ENCODE measurements around the gene CAMP.
A peak's percentile ranks its signal among the peaks of the same experiment; 100 is the strongest.

CAMP gene

DNA sequence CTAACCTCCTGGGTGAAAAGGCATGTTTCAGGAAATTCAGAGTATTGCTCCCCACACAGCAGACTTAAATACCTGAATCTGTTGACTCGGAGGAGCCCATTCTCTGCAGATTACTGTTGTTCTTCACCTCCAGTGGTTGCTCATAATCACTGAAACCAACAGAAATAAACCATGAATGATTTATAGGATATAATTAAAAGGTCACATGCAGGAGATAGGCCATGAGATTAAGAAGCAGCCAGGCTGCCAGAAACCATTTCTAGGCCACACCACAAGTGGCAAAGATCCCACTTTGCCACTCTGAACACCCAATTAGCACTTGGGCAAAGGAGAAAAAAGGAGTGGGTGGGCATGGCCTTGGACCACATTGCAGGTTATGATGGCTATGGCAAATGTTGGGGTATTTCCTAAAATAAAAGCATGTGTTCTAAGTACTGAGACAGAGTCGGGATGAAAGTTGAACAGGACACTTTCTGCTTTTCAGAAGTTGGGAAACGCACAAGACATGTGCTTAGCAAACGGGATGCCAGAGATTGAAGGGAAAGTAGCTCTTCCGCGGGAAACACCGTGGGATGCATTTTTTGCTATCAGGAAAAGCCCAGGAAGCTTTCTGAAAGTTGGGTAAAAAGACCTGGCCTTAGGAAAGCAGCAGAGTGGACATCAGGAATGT lies 36.5 kb upstream of the CAMP start:
- Histone ChIP-seq H3K9ac (ENCODE audit: insufficient read length, low read depth) (peak overlapping the region; percentile 95), H3K4me1 (ENCODE audit: insufficient read depth, insufficient read length) (peaks cover 11% of the 10 kb centered on the region)
- no peak for TF ChIP-seq YY1 (IDR thresholded peaks at IDR 0.05; ENCODE audit: insufficient read depth, insufficient read length)
- no peak for TF ChIP-seq SUZ12 (IDR thresholded peaks at IDR 0.05; ENCODE audit: extremely low read depth, insufficient read depth, insufficient read length)
- no peak for TF ChIP-seq ZNF274 (IDR thresholded peaks at IDR 0.05; ENCODE audit: low read depth, low read length)

DNA sequence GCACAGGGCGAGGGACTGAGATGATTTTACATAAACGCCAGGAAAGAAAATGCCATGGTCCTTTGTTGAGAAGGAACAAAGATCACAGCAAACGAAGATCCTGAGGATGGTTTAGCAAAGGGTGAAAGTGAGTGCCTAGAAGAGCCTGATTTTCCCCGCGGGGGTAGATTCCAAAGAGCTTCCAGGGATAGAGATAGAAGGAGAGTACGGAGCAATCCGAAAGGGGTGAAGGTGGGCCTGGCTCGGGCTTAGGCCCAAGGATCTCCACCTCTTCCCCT lies 36.1 kb upstream of the CAMP start:
- Histone ChIP-seq H3K4me3 (ENCODE audit: insufficient read length, low read depth) (peak overlapping the region; percentile 88), H3K9me3 (ENCODE audit: insufficient read depth, low read length) (no peaks in the 10 kb centered on the region), H3K27me3 (ENCODE audit: insufficient read depth, insufficient read length) (no peaks in the 10 kb centered on the region), H3K9ac (ENCODE audit: insufficient read length, low read depth) (peak overlapping the region; percentile 95), H3K36me3 (ENCODE audit: insufficient read depth, insufficient read length, low read length) (peaks cover 46% of the 10 kb centered on the region), H3K4me1 (ENCODE audit: insufficient read depth, insufficient read length) (peaks cover 11% of the 10 kb centered on the region)
- no peak for DNase-seq (ENCODE audit: low read depth, low spot score)
- TF ChIP-seq ZNF274 (IDR thresholded peaks at IDR 0.05; ENCODE audit: low read depth, low read length) (no peak), YY1 (IDR thresholded peaks at IDR 0.05; ENCODE audit: insufficient read depth, insufficient read length) (no peak), SUZ12 (IDR thresholded peaks at IDR 0.05; ENCODE audit: extremely low read depth, insufficient read depth, insufficient read length) (no peak)

More for the DNA sequence above, 36.5 kb upstream of the CAMP start:
- H3K27me3 ChIP-seq (ENCODE audit: insufficient read depth, insufficient read length) = no peaks in the 10 kb centered on the region
- H3K36me3 ChIP-seq (ENCODE audit: insufficient read depth, insufficient read length, low read length) = peaks cover 51% of the 10 kb centered on the region
- no peaks in the 10 kb centered on the region for H3K9me3 ChIP-seq (ENCODE audit: insufficient read depth, low read length)
- peak overlapping the region; percentile 88 for H3K4me3 ChIP-seq (ENCODE audit: insufficient read length, low read depth)
- no peak for DNase-seq (ENCODE audit: low read depth, low spot score)

- Histone ChIP-seq H3K4me3 (ENCODE audit: insufficient read length, low read depth) (peak overlapping the region; percentile 88), H3K36me3 (ENCODE audit: insufficient read depth, insufficient read length, low read length) (peaks cover 41% of the 10 kb centered on the region), H3K9me3 (ENCODE audit: insufficient read depth, low read length) (no peaks in the 10 kb centered on the region), H3K9ac (ENCODE audit: insufficient read length, low read depth) (peak overlapping the region; percentile 95), H3K27me3 (ENCODE audit: insufficient read depth, insufficient read length) (no peaks in the 10 kb centered on the region), H3K4me1 (ENCODE audit: insufficient read depth, insufficient read length) (peaks cover 11% of the 10 kb centered on the region)
- TF ChIP-seq YY1 (IDR thresholded peaks at IDR 0.05; ENCODE audit: insufficient read depth, insufficient read length) (no peak), SUZ12 (IDR thresholded peaks at IDR 0.05; ENCODE audit: extremely low read depth, insufficient read depth, insufficient read length) (no peak), ZNF274 (IDR thresholded peaks at IDR 0.05; ENCODE audit: low read depth, low read length) (no peak)
- no peak for DNase-seq (ENCODE audit: low read depth, low spot score)
These were observed 35.6 kb upstream of the CAMP start for GRCh38 chr3:48187579-48188265.

GRCh38 chr3:48188266-48189201 lies 34.8 kb upstream of the CAMP start, which contains the start of gene CDC25A:
TSS of gene CDC25A (minus strand) at chr3:48188417. CDS start at chr3:48187947, 470 bp downstream.
- Histone ChIP-seq H3K27me3 (ENCODE audit: insufficient read depth, insufficient read length) (no peaks in the 10 kb centered on the region), H3K36me3 (ENCODE audit: insufficient read depth, insufficient read length, low read length) (peaks cover 33% of the 10 kb centered on the region)
- DNase-seq (ENCODE audit: low read depth, low spot score) = peak; percentile 99

DNA sequence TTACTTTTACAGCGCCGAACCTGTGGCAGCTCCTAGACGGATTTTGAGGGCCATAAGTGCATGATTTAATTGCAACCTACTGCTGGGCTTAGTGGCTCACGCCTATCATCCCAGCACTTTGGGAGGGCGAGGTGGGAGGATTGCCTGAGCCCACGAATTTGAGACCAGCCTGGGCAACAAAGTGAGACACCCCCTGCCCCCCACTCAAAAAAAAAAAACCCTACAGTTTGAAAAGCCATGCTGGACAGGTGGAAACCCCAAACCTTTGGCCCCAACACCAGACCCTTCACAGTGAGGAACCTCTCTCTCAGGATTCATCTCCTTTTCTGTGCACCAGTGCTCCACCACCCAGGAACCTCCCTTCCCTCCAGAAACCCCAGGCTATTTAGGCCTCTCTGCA lies 34.0 kb upstream of the CAMP start:
- Histone ChIP-seq H3K36me3 (ENCODE audit: insufficient read depth, insufficient read length, low read length) (peaks cover 25% of the 10 kb centered on the region), H3K4me1 (ENCODE audit: insufficient read depth, insufficient read length) (peaks cover 11% of the 10 kb centered on the region), H3K9me3 (ENCODE audit: insufficient read depth, low read length) (no peaks in the 10 kb centered on the region), H3K4me3 (ENCODE audit: insufficient read length, low read depth) (no peak overlapping the region), H3K27me3 (ENCODE audit: insufficient read depth, insufficient read length) (no peaks in the 10 kb centered on the region), H3K9ac (ENCODE audit: insufficient read length, low read depth) (no peak overlapping the region)
- no peak for DNase-seq (ENCODE audit: low read depth, low spot score)
- no peak for TF ChIP-seq ZNF274 (IDR thresholded peaks at IDR 0.05; ENCODE audit: low read depth, low read length)
- TF ChIP-seq SUZ12 (IDR thresholded peaks at IDR 0.05; ENCODE audit: extremely low read depth, insufficient read depth, insufficient read length) = no peak
- TF ChIP-seq YY1 (IDR thresholded peaks at IDR 0.05; ENCODE audit: insufficient read depth, insufficient read length) = no peak

More at GRCh38 chr3:48188266-48189201, 34.8 kb upstream of the CAMP start, which contains the start of gene CDC25A:
- Histone ChIP-seq H3K9ac (ENCODE audit: insufficient read length, low read depth) (peak within 1 kb of the TSS; percentile 95), H3K4me3 (ENCODE audit: insufficient read length, low read depth) (peak within 1 kb of the TSS; percentile 88), H3K9me3 (ENCODE audit: insufficient read depth, low read length) (no peaks in the 10 kb centered on the region), H3K4me1 (ENCODE audit: insufficient read depth, insufficient read length) (peaks cover 11% of the 10 kb centered on the region)
- TF ChIP-seq SUZ12 (IDR thresholded peaks at IDR 0.05; ENCODE audit: extremely low read depth, insufficient read depth, insufficient read length) = no peak
- no peak for TF ChIP-seq YY1 (IDR thresholded peaks at IDR 0.05; ENCODE audit: insufficient read depth, insufficient read length)
- no peak for TF ChIP-seq ZNF274 (IDR thresholded peaks at IDR 0.05; ENCODE audit: low read depth, low read length)

GRCh38 chr3:48190911-48191310 lies 32.4 kb upstream of the CAMP start:
- Histone ChIP-seq H3K4me1 (ENCODE audit: insufficient read depth, insufficient read length) (peaks cover 13% of the 10 kb centered on the region), H3K27me3 (ENCODE audit: insufficient read depth, insufficient read length) (no peaks in the 10 kb centered on the region), H3K36me3 (ENCODE audit: insufficient read depth, insufficient read length, low read length) (peaks cover 10% of the 10 kb centered on the region), H3K4me3 (ENCODE audit: insufficient read length, low read depth) (no peak overlapping the region), H3K9me3 (ENCODE audit: insufficient read depth, low read length) (no peaks in the 10 kb centered on the region), H3K9ac (ENCODE audit: insufficient read length, low read depth) (peak overlapping the region; percentile 71)
- TF ChIP-seq YY1 (IDR thresholded peaks at IDR 0.05; ENCODE audit: insufficient read depth, insufficient read length) = no peak
- no peak for TF ChIP-seq SUZ12 (IDR thresholded peaks at IDR 0.05; ENCODE audit: extremely low read depth, insufficient read depth, insufficient read length)
- no peak for DNase-seq (ENCODE audit: low read depth, low spot score)

All from NT2/D1 (cell line).